DOHH2 (cell line): ENCODE measurements around the gene RNF224.

Experiments used
- H3F3A ChIP-seq: fragments of 200-600 bp; sonication (generic), shearing (Covaris generic); 2 replicates; pipeline ENCODE4 v1.6.0; 2016; ENCODE audit warnings: antibody characterized with exemption, mild to moderate bottlenecking; ENCODE audit not compliant: control insufficient read depth, insufficient read depth
- H3K27ac ChIP-seq: fragments of 200-600 bp; sonication (generic); 2 replicates; pipeline ENCODE4 v1.5.1; 2014; ENCODE audit warnings: low read depth, mild to moderate bottlenecking, low read length, moderate library complexity
- H3K27me3 ChIP-seq: fragments of 200-600 bp; sonication (generic); 2 replicates; pipeline ENCODE4 v1.6.1; 2014; ENCODE audit warnings: mild to moderate bottlenecking, low read length, mixed read lengths; ENCODE audit not compliant: control insufficient read depth
- H3K36me3 ChIP-seq: fragments of 200-600 bp; sonication (generic); 2 replicates; pipeline ENCODE4 v1.6.1; 2014; ENCODE audit warnings: mild to moderate bottlenecking, low read length, moderate library complexity, mixed read lengths; ENCODE audit not compliant: control insufficient read depth
- H3K4me1 ChIP-seq: fragments of 200-600 bp; sonication (generic); 2 replicates; pipeline ENCODE4 v1.6.1; 2014; ENCODE audit warnings: mild to moderate bottlenecking, low read length, mixed read lengths; ENCODE audit not compliant: control insufficient read depth
- H3K4me2 ChIP-seq: fragments of 200-600 bp; sonication (generic); 2 replicates; pipeline ENCODE4 v1.6.0; 2014; ENCODE audit warnings: mild to moderate bottlenecking, low read length, moderate library complexity
- H3K4me3 ChIP-seq: fragments of 200-600 bp; sonication (generic); 2 replicates; pipeline ENCODE4 v1.5.1; 2014; ENCODE audit warnings: mild to moderate bottlenecking, low read length, mixed read lengths
- H3K79me2 ChIP-seq: fragments of 200-600 bp; sonication (generic); 2 replicates; pipeline ENCODE4 v1.6.1; 2014; ENCODE audit warnings: mild to moderate bottlenecking, low read length, mixed read lengths; ENCODE audit not compliant: control insufficient read depth
- H3K9me2 ChIP-seq: fragments of 200-600 bp; sonication (generic); replicated peaks from 2 replicates; pipeline ENCODE4 v1.6.1; 2014; ENCODE audit warnings: mild to moderate bottlenecking, low read length, mixed read lengths; ENCODE audit not compliant: control insufficient read depth
- H3K9me3 ChIP-seq: fragments of 200-600 bp; sonication (generic); 2 replicates; pipeline ENCODE4 v1.6.1; 2014; ENCODE audit warnings: antibody characterized with exemption, low read length, mixed read lengths; ENCODE audit not compliant: control insufficient read depth, insufficient read depth
- H4K20me1 ChIP-seq: fragments of 200-600 bp; sonication (generic); 2 replicates; pipeline ENCODE4 v1.6.0; 2014; ENCODE audit warnings: low read depth, mild to moderate bottlenecking, antibody characterized with exemption, low read length, moderate library complexity; ENCODE audit not compliant: control insufficient read depth, insufficient read depth
- EZH2phosphoT487 ChIP-seq: fragments of 200-600 bp; sonication (generic); IDR thresholded peaks from 2 replicates; pipeline ENCODE4 v1.6.1; 2017; ENCODE audit warnings: borderline replicate concordance, mild to moderate bottlenecking, antibody characterized with exemption, low read length, moderate library complexity, mixed read lengths
- TF ChIP-seq, protein P1 (sequence below): fragments of 200-600 bp; sonication (generic); IDR thresholded peaks from one replicate; pipeline ENCODE4 v1.5.1; 2014; ENCODE audit warnings: antibody characterized with exemption, mild to moderate bottlenecking, low read depth, low read length; ENCODE audit not compliant: poor library complexity, severe bottlenecking

RNF224 gene

DNA sequence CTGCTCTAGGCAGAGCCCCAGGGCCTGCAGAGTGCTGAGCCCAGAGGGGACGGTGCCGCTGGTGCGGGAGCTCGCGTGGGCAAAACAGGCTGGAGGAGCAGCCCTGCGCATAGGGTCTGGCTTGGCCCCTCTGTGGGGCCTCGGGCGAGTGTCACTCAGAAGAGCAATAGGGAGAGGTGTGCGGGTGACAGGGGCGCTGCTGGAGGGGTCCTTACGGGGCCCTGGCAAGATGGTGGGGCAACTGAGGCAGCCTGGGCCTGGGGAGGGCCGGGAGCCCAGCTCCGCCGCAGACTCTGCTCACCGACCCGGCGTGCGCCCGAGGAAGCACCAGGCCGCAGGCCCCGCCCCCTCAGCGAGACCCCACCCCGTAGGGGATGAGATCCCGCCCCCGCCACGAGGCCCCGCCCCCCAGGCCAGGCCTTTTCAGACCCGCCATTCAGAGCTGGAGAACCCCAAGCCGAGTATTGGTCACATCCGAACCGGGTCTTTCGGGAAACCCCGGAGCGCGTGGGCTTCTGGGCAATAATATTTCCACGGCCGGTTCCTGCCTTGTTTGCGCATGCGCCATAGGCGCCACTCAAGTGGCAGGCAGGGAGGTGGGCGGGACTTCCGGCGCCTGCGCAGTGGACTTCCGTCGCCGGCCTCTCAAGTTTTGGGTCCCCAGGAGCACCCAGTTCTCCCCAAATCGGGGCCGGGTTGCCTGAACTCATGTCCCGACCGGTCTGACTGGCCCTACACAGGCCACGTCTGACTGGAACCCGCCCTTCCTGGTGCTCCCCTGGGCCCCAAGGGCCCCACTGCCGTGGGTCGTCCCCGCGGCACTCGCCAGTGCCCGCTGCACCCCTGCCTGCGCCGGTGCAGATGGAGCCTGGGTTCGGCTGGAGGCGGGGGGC lies 4.0 kb upstream of the RNF224 start:
- Histone ChIP-seq H3K27me3 (no peaks in the 10 kb centered on the region), H4K20me1 (no peaks in the 10 kb centered on the region), H3K4me2 (peak overlapping the region; percentile 99), H3K27ac (peak overlapping the region; percentile 68), H3K36me3 (no peaks in the 10 kb centered on the region; the same call in 1 of the 2 replicates), H3K9me3 (no peaks in the 10 kb centered on the region), H3K9me2 (no peaks in the 10 kb centered on the region), H3K4me3 (peak overlapping the region; percentile 99), H3K79me2 (peaks cover 5% of the 10 kb centered on the region), H3K4me1 (peaks cover 35% of the 10 kb centered on the region), H3F3A (peaks cover 6% of the 10 kb centered on the region)
- TF ChIP-seq, protein P1, sequence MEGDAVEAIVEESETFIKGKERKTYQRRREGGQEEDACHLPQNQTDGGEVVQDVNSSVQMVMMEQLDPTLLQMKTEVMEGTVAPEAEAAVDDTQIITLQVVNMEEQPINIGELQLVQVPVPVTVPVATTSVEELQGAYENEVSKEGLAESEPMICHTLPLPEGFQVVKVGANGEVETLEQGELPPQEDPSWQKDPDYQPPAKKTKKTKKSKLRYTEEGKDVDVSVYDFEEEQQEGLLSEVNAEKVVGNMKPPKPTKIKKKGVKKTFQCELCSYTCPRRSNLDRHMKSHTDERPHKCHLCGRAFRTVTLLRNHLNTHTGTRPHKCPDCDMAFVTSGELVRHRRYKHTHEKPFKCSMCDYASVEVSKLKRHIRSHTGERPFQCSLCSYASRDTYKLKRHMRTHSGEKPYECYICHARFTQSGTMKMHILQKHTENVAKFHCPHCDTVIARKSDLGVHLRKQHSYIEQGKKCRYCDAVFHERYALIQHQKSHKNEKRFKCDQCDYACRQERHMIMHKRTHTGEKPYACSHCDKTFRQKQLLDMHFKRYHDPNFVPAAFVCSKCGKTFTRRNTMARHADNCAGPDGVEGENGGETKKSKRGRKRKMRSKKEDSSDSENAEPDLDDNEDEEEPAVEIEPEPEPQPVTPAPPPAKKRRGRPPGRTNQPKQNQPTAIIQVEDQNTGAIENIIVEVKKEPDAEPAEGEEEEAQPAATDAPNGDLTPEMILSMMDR = no peak
- TF ChIP-seq EZH2phosphoT487 = no peak

DNA sequence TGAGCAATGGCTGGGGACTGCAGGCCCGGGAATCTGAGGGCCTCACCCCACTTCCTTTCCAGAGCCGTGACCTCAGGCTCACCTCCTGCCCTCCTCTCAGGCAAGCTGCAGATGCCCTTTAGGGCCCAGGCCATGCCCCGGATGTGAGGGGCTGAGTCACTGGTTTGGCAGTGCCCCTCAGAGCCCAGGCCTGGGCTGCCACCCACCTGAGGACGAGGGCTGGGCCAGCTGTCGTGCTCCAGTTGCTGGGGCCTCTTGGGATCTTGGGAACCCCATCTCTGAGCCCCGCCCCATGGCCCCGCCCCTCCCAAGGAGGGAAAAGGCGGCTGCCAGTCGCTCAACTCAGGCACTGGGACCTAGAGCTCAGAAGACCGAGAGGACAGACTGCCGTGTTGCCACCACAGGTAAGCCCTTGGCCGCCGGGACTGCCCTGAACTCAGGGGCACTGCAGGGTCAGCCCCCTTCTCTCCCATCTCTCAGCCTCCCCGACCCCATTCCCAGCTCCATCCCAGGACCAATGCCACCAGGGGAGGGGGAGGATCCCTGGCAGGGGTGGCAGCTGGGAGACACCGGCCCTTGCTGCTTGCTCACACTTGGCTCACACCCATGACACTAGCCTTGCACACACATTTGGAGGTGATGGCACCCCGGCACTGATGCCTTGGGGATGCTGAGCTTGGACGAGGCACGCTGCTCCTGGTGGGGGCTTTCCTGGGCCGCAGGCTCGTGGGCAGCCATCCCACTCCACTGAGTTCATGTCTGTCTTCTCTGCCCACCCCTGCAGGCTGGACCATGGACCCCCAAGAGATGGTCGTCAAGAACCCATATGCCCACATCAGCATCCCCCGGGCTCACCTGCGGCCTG lies 2.2 kb upstream of the RNF224 start, which contains the start of gene CYSRT1:
Gene CYSRT1 (plus strand): TSS at position 345 of the 865 bp plus-strand sequence. CDS start 448 bp downstream, at position 793.
- Histone ChIP-seq H3K4me3 (peak within 1 kb of the TSS; percentile 99), H3K36me3 (no peaks in the 10 kb centered on the region), H3K9me3 (no peaks in the 10 kb centered on the region), H3K9me2 (no peaks in the 10 kb centered on the region), H3K27me3 (peaks cover 9% of the 10 kb centered on the region), H3K79me2 (peaks cover 5% of the 10 kb centered on the region), H3K27ac (peak within 1 kb of the TSS; percentile 68), H3F3A (peaks cover 6% of the 10 kb centered on the region), H4K20me1 (no peaks in the 10 kb centered on the region), H3K4me1 (peaks cover 35% of the 10 kb centered on the region), H3K4me2 (peak within 1 kb of the TSS; percentile 97)
- TF ChIP-seq, protein P1 = no peak
- TF ChIP-seq EZH2phosphoT487 = no peak

DNA sequence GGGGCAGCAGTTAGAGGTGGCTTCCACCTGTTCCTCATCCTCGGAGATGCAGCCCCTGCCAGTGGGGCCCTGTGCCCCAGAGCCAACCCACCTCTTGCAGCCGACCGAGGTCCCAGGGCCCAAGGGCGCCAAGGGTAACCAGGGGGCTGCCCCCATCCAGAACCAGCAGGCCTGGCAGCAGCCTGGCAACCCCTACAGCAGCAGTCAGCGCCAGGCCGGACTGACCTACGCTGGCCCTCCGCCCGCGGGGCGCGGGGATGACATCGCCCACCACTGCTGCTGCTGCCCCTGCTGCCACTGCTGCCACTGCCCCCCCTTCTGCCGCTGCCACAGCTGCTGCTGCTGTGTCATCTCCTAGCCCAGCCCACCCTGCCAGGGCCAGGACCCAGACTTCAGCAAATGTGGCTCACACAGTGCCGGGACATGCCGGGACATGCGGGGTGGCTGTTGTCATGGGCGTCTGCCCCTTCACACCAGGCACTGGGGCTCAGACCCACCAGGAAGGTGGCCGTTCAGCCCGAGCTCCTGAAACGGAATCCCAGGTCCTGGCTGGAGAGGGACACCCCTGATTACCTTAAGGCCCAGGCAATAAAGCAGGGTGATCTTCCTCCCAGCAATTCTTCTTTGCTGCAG lies 1.5 kb upstream of the RNF224 start:
- Histone ChIP-seq H3K27ac (no peak overlapping the region), H3K4me1 (peaks cover 35% of the 10 kb centered on the region)

More for the DNA sequence above, 1.5 kb upstream of the RNF224 start:
- Histone ChIP-seq H4K20me1 (no peaks in the 10 kb centered on the region), H3K36me3 (no peaks in the 10 kb centered on the region), H3K79me2 (peaks cover 5% of the 10 kb centered on the region), H3K9me3 (no peaks in the 10 kb centered on the region), H3F3A (peaks cover 6% of the 10 kb centered on the region), H3K27me3 (peaks cover 13% of the 10 kb centered on the region), H3K9me2 (no peaks in the 10 kb centered on the region), H3K4me2 (no peak overlapping the region), H3K4me3 (no peak overlapping the region)
- TF ChIP-seq, protein P1 = no peak
- TF ChIP-seq EZH2phosphoT487 = no peak
